Upper lobe of right lung (tissue), 1 donor: Measurements from ENCODE around the gene FOXN3. TPM values are rescaled to one million over a fixed set of nuclear protein-coding genes. Genes with fewer than 3 reads are reported as not detected.

Source experiments
- ATAC-seq: fragments of 200-7000 bp; cut with Tn5 transposase; one replicate; pipeline ENCODE4 v1.9.1; 2020; ENCODE audit warnings: mild to moderate bottlenecking, moderate library complexity
- DNase-seq: peaks from one replicate; pipeline ENCODE4 v3.0.0-alpha.2; 2020
- H3K27ac ChIP-seq: fragments of 200-600 bp; one replicate; pipeline ENCODE4 v1.8.0; 2022
- H3K27me3 ChIP-seq: fragments of 200-600 bp; one replicate; pipeline ENCODE4 v1.8.0; 2022; ENCODE audit warnings: mild to moderate bottlenecking
- H3K36me3 ChIP-seq: fragments of 200-600 bp; one replicate; pipeline ENCODE4 v1.8.0; 2022
- H3K4me1 ChIP-seq: fragments of 200-600 bp; one replicate; pipeline ENCODE4 v1.8.0; 2022
- H3K4me3 ChIP-seq: fragments of 200-600 bp; one replicate; pipeline ENCODE4 v1.8.0; 2022; ENCODE audit warnings: mild to moderate bottlenecking
- H3K9me3 ChIP-seq: fragments of 200-600 bp; one replicate; pipeline ENCODE4 v1.8.0; 2022
- CTCF ChIP-seq: fragments of 200-600 bp; IDR thresholded peaks from one replicate; pipeline ENCODE4 v1.8.0; 2022; ENCODE audit warnings: antibody characterized with exemption
- intact Hi-C: fragments of 100-400 bp; cut with DNase I; formaldehyde crosslinking; loops from one replicate; pipeline ENCODE4 v1.11.0; 2022
- total RNA-seq: library from RNA; stranded (reverse); fragmentation: NEBNext Ultra II Directional; extraction: Animal tissue kit (Norgen Biotek cat#: 25700); gene quantifications from one replicate; pipeline ENCODE4 v1.2.1, GENCODE V29; 2021
- donor health status: DM: no; HTN: yes; CAD: no; lungs with severe emphysema.

Gene FOXN3
- total RNA-seq, 1 donor from 2014 or later: 103 TPM

- TF ChIP-seq CTCF: no peak
Observed at GRCh38 chr14:89282191-89282590, 134.8 kb downstream of the FOXN3 start.

GRCh38 chr14:89280600-89280999 lies 136.4 kb downstream of the FOXN3 start:
- H3K27me3 ChIP-seq: no peaks in the 10 kb centered on the region
- no peaks in the 10 kb centered on the region for H3K4me1 ChIP-seq
- no peak for TF ChIP-seq CTCF
- no peak overlapping the region for H3K4me3 ChIP-seq
- DNase-seq (no peak), ATAC-seq (peak; percentile 75)
- no peak overlapping the region for H3K27ac ChIP-seq
- intact Hi-C loops: no loop called here
- peaks cover 10% of the 10 kb centered on the region for H3K36me3 ChIP-seq
- no peaks in the 10 kb centered on the region for H3K9me3 ChIP-seq

More at GRCh38 chr14:89282191-89282590, 134.8 kb downstream of the FOXN3 start:
- H3K27me3 ChIP-seq: no peaks in the 10 kb centered on the region
- ATAC-seq (no peak), DNase-seq (no peak)
- H3K4me3 ChIP-seq: no peak overlapping the region
- no peaks in the 10 kb centered on the region for H3K4me1 ChIP-seq
- intact Hi-C loops: no loop called here
- H3K36me3 ChIP-seq: peaks cover 14% of the 10 kb centered on the region
- no peak overlapping the region for H3K27ac ChIP-seq
- H3K9me3 ChIP-seq: no peaks in the 10 kb centered on the region

GRCh38 chr14:89279649-89280232 lies 137.3 kb downstream of the FOXN3 start:
- intact Hi-C loops: no loop called here
- Histone ChIP-seq H3K36me3 (peaks cover 10% of the 10 kb centered on the region), H3K4me3 (no peak overlapping the region), H3K9me3 (no peaks in the 10 kb centered on the region), H3K27ac (no peak overlapping the region), H3K27me3 (no peaks in the 10 kb centered on the region), H3K4me1 (no peaks in the 10 kb centered on the region)
- DNase-seq (no peak), ATAC-seq (no peak)
- TF ChIP-seq CTCF: no peak

- H3K9me3 ChIP-seq: no peaks in the 10 kb centered on the region
- DNase-seq (no peak), ATAC-seq (no peak)
- intact Hi-C loops: no loop called here
- H3K4me1 ChIP-seq: no peaks in the 10 kb centered on the region
- TF ChIP-seq CTCF: no peak
- no peak overlapping the region for H3K27ac ChIP-seq
- H3K4me3 ChIP-seq: no peak overlapping the region
- H3K27me3 ChIP-seq: no peaks in the 10 kb centered on the region
- H3K36me3 ChIP-seq: peaks cover 10% of the 10 kb centered on the region
Observed at GRCh38 chr14:89277203-89277602, 139.8 kb downstream of the FOXN3 start.

- no peaks in the 10 kb centered on the region for H3K9me3 ChIP-seq
- H3K27me3 ChIP-seq: no peaks in the 10 kb centered on the region
- H3K4me1 ChIP-seq: no peaks in the 10 kb centered on the region
- peaks cover 10% of the 10 kb centered on the region for H3K36me3 ChIP-seq
- intact Hi-C loops: no loop called here
- no peak for TF ChIP-seq CTCF
- H3K27ac ChIP-seq: no peak overlapping the region
- H3K4me3 ChIP-seq: no peak overlapping the region
- DNase-seq (peak; percentile 68), ATAC-seq (peak; percentile 92)
Observed at GRCh38 chr14:89276424-89276975, 140.5 kb downstream of the FOXN3 start.
